NK-92 (cell line): Measurements from ENCODE around the gene DPYD.

Experiments
- DNase-seq: peaks from one replicate; lab custom pipeline; 2025; ENCODE audit not compliant: unreplicated experiment; lab: John Stamatoyannopoulos, UW

Gene DPYD

DNA sequence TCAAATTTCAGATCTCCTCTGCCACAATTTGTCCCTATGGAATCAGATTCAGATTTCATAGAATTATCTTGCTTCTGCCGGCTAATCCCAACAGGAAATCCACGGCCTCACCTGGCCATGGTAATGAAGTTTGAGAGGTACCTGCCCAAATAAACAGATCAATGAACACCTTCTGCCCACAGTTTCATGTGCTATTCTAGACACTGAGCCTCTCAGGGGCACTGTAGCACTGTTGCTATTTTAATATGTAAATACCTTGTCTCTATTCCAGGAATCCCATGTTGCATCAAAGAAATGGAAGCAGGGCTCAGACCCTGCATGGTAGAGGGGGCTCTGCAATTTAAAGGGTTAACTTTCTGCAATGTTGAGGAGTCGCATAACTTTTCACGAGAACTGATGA lies 606.1 kb downstream of the DPYD start:
- no peak for DNase-seq

DNA sequence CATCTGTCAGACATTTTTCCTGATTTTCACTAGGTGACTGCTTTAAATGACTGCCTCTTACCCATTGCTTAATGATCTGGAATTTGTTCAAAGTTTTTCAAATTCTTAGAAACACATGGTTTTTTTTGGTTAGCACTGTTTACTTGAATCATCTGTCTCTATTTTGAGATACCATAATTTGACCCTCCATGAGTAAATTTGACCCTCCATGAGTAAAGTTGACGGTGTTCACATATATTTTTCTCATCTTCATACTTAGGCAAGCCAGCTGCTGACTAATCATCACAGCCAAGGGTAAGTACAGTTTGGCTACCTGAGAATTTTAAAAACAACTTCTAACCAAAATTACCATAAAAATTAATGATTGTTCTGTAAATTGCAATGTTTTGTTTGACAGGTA lies 612.7 kb downstream of the DPYD start:
- no peak for DNase-seq

DNA sequence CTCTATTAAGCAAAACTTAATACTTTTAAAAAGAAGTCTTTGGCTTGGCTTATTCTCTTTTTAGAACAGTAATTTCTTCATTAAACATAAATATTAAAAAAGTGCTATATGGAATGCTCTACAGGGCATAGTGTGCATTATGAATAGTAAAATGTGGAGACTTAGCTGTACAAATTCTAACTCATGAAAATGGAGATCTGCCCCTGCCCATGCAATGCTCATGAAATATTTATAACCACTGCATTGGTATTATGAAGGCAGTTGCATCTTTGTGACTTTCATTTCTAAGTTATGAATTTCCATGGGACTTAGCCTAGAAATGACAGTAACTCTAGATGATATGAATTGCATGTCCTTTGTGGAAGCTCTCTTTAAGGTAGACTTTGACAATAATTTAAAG lies 613.3 kb downstream of the DPYD start:
- DNase-seq: no peak

DNA sequence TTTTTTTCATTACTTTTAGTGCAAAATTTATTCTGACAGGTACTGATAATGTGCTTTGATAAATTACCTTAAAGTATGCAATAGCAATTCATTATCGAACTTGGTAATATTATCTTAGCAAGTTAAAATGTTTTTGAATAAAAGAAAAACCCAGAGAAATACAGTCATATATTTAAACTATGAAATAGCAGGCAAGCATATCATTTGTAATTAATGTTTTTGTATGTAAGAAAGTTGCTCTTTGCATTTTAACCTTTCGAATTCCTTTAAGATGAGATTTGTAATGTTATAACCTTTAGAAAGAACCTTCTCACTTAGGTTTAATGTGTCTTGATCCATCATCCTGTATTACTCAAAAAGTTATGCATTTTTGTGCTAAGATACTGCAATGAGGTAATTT lies 613.7 kb downstream of the DPYD start:
- no peak for DNase-seq

DNA sequence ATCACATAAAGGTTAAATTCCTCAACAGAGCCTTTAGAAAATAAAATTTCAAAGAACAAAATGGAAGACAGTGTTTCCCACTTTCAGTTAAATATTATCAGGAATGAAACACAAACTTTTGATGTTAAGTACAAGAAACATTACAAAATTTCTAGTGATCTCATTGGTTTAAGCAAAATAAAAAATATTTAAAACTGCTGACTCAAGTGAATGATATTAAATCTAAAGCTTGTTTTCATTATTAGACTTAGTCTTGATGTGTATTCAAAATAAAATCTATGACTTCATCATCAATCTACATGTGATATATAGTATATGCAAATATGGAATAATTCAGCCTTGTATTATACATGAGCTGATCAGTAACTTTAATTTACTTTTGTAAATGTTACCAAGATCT lies 614.3 kb downstream of the DPYD start:
- DNase-seq: no peak

DNA sequence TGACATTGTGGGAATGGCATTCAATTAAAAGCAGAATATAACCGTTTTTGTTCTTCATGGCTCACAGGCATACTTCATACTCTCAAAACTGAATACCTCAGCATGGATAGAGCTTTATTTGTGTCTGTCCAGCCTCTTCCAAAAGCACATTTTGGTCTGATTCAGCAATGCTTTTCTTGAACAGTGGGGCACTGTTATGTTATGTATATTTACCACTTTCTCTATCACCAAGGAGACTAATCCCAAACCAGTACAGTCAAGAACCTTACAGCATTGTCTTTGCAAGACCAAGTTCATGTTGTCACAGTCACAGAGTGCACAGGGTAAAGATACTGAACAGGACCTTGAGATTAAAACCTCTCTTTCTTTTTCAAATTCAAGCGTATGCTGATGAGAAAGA lies 616.5 kb downstream of the DPYD start:
- no peak for DNase-seq

DNA sequence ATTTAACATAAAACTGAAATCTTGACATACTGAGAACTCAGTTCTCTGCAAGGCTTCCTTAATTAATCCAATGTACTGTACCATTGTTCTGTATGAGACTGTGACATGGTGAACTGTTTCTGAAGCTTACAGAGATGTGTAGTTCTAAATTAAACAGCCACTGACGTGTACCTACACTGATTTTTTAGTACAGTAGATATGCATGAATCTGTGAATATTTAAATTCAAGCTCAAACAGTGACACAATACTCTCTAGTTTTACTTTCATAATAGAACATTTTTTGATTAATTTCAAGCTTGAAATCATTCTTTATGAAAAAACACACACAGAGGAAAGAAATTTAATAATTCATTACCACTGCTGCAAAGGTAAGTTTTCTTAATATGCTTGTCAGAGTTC lies 621.9 kb downstream of the DPYD start:
- DNase-seq: no peak

DNA sequence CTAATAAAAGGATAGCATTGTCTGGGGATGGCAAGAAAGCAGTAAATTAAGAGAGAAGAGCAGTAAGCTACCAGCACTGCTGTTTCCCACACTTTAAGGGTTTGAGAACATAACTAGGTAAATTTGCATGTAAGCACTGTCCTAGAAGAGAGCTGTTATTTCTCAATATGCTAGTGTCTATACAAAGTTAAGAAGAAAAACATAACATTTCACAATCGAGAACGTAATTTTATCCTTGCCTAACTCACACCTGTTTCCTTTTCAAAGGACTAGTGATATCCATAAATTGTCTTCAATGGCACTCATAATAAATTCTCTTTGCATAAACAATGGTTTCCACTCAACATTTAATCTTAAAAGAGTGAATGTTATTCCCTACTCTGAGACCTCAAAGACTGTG lies 623.2 kb downstream of the DPYD start:
- no peak for DNase-seq

DNA sequence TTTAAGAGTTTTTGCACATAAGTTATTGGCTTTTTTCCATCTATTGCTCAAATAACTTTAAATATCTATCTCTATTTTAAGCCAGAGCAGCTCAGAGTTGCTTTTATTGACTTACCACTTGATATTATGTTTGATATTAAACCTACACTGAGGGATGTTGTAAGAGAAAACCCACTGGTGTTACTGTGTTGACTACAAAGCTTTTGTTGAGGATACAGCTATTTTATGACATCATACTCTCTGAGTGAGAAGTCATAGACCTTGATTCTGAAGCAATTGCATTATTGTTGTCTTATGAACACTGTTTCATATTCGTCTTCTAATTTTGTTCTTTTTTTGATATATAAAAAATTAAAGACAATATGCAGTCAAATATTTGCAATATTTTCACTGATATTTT lies 638.9 kb downstream of the DPYD start:
- no peak for DNase-seq

DNA sequence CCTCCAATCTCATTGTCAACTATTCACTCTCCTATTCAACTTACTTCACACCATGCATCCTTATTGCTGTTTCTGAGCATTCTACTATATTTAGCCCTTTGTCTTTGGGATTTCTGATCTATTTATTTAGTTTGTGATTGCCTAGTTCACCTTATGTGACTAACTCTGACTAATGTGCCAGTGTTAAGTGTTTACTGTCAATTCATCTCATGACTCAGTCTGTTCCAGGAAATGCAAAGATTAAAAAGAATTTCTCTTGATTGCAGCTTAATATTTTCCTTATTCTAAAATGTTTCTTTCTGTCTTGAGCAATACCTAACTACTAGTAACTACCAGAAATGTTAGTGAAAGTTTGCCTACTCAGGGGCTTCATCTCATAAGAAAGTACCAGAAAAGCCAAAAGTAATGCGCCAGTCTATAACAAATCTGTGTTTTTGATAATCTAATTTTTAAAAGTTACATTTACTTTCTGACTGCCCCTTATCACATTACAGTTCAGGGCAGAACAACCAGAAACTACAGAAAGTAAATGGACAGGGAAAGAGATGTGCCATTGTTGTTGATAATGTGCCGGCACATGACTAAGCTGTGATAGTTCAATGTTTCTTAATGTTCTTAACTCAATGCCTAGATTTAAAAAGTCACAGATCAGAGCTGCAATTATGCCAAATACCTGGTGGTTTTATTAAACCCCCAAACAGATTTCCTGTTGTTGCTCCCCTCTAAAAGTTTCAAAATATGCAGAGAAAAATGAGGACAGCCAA lies 642.8 kb downstream of the DPYD start:
- no peak for DNase-seq

DNA sequence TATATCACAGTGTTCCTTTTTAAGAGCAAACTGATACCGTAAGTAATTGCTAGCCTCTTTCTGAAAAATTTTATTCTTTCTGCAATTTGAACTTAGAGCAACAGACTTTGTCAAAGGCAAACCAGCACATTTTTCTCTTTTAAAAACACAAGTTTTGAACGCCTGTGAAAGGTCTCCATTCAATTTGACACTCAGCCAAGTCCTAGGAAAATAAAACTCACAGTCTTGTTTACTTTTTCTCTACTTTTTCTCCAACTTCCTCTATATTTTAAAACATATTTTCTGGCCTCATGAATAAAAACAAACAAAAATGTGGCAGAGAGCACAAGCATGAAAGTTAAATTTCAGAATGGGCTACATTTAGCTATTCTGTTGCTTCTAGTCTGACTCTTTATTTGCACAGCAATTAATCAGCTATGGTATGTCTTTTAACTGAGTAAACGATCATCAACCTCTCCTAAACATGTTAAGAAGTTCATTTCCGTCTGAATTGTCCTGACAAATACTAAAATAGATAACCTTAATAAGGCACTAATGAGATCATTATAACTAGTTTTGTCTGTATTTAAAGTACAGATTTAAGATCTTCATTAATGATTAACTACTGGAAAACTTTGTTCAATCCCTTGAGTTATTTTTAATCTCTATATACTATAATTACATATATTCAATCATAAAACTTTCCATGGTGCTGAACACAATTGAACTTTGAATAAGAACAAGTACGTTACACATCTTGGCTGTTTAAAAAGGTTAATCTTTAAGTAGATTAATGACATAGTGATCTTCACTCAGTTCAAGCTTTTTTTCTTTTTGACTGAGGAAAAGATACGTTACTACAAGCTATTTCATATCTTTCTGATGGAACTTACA lies 648.7 kb downstream of the DPYD start:
- no peak for DNase-seq

DNA sequence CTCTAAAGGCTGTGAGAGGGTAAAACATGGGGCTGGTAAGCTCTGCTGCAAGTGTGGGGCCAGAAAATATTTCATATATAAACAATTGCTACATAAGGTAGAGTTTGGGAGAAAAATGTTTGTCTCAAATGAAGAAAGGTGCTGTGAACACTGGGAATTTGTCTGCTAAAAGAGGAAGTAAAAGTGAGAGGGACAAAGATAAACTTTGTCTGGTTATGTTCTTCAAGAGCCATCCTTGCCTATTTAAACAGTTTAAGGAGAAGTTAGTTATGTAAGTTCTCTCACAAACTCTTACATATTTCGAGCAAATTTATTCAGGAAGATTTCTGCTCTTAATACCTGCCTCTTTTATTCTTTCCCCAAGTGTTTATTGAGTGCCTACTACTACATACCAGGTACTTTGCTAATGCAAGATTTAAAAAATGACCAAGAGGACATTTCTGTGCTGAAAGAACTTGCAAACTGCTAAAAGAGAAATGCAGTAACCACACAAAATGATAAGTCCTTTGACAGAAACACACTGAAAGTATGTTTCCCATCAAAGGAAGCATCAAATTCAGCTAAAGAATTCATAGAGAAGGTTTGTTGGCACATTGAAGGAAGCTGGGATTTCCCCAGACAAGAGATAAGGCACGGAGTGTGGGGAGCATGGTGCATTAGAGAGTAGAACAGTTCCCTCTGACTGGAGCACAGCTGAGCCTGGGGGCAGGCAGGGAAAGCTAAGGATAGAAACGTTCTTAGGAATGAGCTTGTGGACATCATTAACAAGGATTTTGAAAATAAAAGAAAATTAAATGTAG lies 650.1 kb downstream of the DPYD start:
- no peak for DNase-seq

DNA sequence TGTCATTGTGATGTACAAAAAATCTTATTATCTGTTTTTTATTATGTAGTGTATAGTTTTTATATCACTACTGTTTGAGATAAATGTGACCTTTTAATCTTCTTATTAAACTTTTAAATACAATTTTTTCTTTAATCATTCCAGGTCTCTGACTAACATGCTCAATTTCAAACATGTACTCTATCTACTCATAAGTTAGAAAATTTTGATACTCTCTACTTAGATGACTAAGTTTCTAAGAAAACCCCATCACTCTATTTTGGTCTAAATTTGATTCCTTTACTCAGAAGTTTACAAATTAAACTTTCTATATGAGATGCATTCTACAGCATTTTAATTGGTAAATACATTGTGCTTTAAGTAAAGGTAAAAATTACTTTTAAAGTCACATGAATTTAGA lies 655.2 kb downstream of the DPYD start:
- no peak for DNase-seq

DNA sequence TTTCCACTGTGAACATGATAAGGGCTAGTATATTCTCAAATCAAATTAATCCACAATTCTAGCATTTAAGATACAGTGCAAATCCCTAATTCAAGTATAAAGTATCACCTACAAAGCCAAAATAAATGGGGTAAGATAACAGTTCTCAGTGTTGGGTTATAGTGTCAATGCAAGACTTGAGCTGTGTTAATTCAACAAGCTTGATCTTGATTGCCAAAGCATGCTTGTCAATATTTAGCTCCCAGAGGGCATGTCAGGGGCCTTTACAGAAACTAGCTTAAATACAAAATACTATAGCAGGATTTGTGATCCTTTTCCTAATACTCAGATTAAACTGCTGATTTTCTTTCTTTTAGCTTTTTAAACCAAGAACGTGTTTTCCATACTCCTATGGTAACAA lies 658.0 kb downstream of the DPYD start:
- no peak for DNase-seq

DNA sequence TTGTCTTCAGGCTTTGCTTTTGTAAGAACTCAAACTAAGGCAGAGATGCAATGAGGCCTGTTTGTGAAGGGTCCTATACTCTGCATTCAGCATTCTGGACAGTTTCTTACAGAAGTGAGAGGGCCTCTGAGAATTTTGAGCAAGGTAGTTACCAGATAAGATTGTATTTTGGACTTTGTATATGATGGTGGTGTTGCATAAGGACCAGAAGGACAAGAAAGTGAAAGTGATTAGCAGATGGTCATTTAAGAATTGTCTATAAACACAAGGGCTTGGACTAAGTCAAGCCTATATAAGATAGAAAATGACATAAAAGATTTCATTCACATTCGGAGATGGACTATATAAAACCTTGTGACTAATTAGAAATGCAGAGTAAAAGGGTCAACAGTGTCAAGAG lies 662.2 kb downstream of the DPYD start:
- no peak for DNase-seq

DNA sequence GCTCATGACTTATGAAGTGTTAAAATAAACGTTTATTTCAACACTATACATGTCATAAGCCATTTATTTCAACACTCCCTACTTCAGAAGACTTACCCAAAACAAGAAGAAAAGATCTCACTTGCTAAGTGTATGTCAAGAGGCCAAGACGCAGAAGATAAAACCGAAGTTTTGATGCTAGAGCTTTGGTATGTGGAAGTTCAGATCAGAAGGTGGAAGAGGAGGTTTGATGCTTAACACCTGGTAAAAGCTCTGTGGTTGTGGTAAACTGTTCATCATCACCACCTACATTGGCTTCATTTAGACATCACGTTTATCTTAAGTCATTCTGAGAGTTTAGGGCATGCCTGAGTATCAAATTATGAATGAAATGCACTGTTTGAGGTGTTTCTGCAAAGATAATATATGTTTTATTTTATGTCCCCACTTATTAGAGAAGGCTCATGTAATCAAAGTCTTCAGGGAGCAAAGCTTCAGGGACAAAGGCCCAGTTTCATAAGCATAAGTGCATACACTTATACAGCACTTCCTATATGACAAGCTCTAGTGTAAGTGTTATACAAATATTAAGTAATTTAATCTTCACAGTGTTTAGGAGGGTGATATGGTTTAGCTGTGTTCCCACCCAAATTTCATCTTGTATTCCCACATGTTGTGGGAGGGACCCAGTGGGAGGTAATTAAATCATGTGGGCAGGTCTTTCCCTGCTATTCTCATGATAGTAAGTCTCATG lies 665.9 kb downstream of the DPYD start:
- no peak for DNase-seq

DNA sequence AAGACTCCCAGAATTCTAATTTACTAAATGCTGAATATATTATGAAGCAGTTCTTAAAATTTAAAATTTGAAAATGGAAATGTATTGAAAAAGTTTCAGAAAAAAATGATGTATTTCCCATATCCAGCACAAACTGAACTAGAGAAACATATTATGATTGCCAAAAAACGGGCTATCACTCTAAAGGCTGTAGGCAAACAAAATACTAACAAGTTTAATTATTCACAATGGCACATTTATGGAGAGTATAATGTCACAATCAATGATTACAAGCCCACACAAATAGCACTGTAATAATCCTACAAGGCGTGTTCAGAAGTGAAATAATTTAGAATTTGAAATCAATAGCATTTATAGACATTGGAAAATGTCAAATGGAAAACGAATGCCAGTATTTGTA lies 667.9 kb downstream of the DPYD start:
- DNase-seq: no peak

DNA sequence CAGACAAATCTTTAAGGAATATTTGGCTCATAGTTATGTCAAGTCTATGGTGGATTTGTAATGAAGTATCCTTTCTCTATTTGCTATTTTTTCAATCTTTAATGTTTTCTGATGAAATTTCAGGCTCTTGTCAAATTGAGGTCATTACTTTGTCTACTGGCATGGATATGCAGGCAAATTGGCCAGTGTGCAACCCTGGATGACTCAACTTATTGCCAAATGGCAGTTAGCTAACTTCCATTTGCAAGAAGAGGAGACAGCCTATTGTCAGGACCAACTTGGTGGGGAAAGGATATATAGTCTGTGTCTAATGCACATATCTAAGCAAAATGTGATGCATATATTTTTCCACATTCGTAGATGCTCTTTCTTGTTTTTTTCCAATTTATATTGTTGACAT lies 668.8 kb downstream of the DPYD start:
- DNase-seq: no peak

DNA sequence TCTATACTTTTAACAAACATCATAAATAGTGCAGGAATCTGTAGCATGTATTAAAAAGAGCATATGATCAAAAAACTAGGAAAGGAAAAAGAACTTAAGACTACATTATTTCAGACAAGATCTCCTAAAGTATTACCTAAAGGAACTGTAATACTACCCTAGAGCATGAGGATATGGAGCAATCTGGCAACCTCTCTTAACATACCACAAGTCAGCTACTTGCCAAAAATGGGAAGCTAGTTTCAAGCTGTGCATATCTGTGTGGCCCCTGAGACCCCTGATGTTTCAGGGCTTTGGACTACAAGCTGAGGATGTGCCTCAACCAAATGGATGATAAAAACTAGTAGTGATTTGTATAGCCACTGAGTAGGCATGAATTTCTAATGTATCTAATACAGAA lies 673.6 kb downstream of the DPYD start:
- DNase-seq: no peak

DNA sequence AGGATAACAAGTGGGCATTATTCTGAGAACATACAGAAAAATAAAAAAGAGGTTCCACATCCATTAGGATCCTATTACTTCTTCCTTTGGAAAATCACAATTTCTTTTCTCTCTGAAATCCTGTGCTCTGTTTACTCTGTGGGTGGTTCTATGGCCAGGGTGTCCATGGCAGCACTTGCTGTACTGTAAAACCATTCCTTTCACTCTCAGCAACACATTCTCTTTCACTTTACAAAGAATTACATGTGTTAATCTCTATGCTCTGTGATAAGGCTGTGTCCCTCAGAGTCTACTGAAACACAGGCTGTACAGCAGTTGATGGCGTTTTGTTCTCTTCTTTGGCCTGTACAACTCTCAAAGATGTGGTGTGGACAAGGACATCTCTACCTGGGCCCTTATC lies 675.2 kb downstream of the DPYD start:
- no peak for DNase-seq

DNA sequence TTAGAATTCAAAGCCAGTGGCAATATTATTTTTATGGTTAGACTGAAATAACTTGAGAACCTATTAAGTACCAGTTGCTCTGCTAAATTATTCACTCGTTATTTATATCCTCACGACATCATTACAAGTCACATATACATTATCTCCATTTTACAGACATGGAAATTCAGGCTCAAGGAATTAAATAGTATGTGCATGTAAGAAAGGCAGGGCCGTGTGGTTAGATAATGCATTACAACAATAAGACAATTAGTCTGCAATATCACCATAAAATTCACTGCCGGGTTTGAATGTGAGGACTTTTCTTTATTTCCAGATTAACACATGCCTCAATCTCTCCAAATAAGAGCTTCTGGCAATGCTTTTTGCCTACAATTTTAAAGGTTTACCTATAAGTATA lies 675.8 kb downstream of the DPYD start:
- no peak for DNase-seq
